ENCODE measurements around the gene SLC30A2. TPM values are rescaled to one million over a fixed set of nuclear protein-coding genes. Genes with fewer than 3 reads are reported as not detected.

Gene SLC30A2
- total and polyA plus RNA-seq, 9 of the 15 experiments (the other 6 are each of a cell fraction or from before 2014, with no cell fraction given): 0.01 to 0.18 (median 0.06) TPM; not detected in 3

DNA sequence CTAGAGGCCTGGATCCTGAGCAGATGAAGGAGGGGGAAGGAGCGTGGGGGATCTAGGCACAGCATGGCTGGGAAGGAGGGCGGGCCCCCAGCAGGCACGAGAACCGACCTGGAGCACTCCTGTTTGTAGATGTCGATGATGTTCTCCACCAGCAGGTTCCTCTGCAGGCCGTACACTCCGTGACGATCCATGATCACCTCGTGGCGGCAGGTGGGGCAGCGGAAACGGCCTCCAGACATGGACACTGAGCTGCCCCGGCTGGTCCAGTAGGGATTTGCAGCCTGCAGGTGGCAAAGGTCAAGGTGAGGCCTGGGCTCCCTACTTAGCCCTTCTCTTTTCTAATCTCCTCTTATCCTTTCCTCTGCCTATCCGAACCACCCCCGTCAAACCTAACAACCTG lies 20.2 kb upstream of the SLC30A2 start (continued):
- TF ChIP-seq DMBX1 (CRISPR knock-in tag; IDR thresholded peaks at IDR 0.05; ENCODE audit: borderline replicate concordance): no peak
- TF ChIP-seq TCF3 (CRISPR knock-in tag; IDR thresholded peaks at IDR 0.05): no peak
- no peak for TF ChIP-seq CHD2 (IDR thresholded peaks at IDR 0.05; ENCODE audit: low read depth, low read length)
- TF ChIP-seq, protein P1, sequence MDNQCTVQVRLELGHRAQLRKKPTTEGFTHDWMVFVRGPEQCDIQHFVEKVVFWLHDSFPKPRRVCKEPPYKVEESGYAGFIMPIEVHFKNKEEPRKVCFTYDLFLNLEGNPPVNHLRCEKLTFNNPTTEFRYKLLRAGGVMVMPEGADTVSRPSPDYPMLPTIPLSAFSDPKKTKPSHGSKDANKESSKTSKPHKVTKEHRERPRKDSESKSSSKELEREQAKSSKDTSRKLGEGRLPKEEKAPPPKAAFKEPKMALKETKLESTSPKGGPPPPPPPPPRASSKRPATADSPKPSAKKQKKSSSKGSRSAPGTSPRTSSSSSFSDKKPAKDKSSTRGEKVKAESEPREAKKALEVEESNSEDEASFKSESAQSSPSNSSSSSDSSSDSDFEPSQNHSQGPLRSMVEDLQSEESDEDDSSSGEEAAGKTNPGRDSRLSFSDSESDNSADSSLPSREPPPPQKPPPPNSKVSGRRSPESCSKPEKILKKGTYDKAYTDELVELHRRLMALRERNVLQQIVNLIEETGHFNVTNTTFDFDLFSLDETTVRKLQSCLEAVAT (IDR thresholded peaks at IDR 0.05): peak in 1 of 2 experiments; percentile 86; a peak in 2 of 4 replicates
- TF ChIP-seq, protein P2, sequence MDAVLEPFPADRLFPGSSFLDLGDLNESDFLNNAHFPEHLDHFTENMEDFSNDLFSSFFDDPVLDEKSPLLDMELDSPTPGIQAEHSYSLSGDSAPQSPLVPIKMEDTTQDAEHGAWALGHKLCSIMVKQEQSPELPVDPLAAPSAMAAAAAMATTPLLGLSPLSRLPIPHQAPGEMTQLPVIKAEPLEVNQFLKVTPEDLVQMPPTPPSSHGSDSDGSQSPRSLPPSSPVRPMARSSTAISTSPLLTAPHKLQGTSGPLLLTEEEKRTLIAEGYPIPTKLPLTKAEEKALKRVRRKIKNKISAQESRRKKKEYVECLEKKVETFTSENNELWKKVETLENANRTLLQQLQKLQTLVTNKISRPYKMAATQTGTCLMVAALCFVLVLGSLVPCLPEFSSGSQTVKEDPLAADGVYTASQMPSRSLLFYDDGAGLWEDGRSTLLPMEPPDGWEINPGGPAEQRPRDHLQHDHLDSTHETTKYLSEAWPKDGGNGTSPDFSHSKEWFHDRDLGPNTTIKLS (IDR thresholded peaks at IDR 0.05; ENCODE audit: borderline replicate concordance, low read depth): no peak
- no peak for TF ChIP-seq ZNF347 (CRISPR knock-in tag; IDR thresholded peaks at IDR 0.05; ENCODE audit: low read depth)
- no peak for TF ChIP-seq ETS2 (tag; IDR thresholded peaks at IDR 0.05; ENCODE audit: borderline replicate concordance, poor library complexity, severe bottlenecking)
- TF ChIP-seq MTA2 (IDR thresholded peaks at IDR 0.05; ENCODE audit: low read depth): no peak

DNA sequence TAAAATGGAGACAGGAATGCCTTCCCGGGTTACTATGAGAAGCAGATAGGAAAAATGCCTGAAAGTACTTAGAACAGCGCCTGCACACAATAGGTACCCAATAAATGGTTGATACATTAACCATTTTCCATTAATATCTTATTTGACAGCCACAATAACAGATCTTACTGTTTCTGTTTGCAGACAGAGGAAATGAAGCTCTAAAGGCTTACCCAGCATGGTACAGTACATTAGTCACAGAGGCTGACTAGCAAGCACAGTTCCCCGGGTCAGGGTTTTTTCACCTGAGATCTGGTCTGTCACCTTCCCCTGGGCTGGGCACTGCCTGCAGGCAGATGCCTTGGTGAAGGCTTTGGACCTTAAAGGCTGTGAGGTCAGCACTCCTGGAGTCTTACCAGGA lies 18.6 kb upstream of the SLC30A2 start:
- Histone ChIP-seq H3K9ac (ENCODE audit: insufficient read depth in 1 of 2, low read depth in 2 of 2, low read length in 2 of 2) (no peak overlapping the region), H3K27ac (ENCODE audit: extremely low read depth, low read depth, low read length) (no peak overlapping the region), H3K9me1 (ENCODE audit: control insufficient read depth, insufficient read depth, low read length) (no peaks in the 10 kb centered on the region), H3K79me2 (ENCODE audit: control insufficient read depth, insufficient read depth, low read length) (no peaks in the 10 kb centered on the region), H3K27me3 (ENCODE audit: control insufficient read depth in 2 of 2, insufficient read depth in 2 of 2, low read length in 2 of 2) (no peaks in the 10 kb centered on the region), H3K9me3 (replicated peaks; ENCODE audit: control insufficient read depth, insufficient read depth, low read depth, low read length) (no peaks in the 10 kb centered on the region), H3K36me3 (ENCODE audit: control insufficient read depth, insufficient read depth, low read length) (no peaks in the 10 kb centered on the region), H3K4me1 (replicated peaks in 1 of 2; ENCODE audit: control insufficient read depth in 2 of 2, insufficient read depth in 2 of 2, low read length in 2 of 2) (peaks cover 51 to 55% of the 10 kb centered on the region in 2 experiments; a peak in 4 of 5 replicates), H3K4me3 (no peak overlapping the region), H3K4me2 (ENCODE audit: insufficient read depth, low read length) (no peak overlapping the region), H2AFZ (ENCODE audit: low read depth, low read length) (no peak overlapping the region), H4K20me1 (replicated peaks; ENCODE audit: control insufficient read depth, insufficient read depth, low read length) (no peaks in the 10 kb centered on the region)
- 71% methylated on average over 3 of the region's 3 CpGs for WGBS (ENCODE audit: insufficient coverage, low coverage, missing lambda C conversion rate)
- in situ Hi-C loops (cut with MboI) (no loop called here), intact Hi-C loops (cut with micrococcal nuclease) (no loop called here)
- DNase-seq (ENCODE audit: extremely low read depth in 1 of 4, low spot score in 3 of 4) (no peak), ATAC-seq (no peak), FAIRE-seq (no peak)
- no TSS peak for BruUV-seq (replicated peaks)
- CTCF ChIA-PET (ENCODE audit: low intra/inter-chr PET ratio): no interaction called here
- TF ChIP-seq RBM22 (IDR thresholded peaks at IDR 0.05; ENCODE audit: low read depth, low read length, poor library complexity, severe bottlenecking) (no peak), CBFA2T2 (conservative IDR thresholded peaks at IDR 0.05) (no peak), BRCA1 (IDR thresholded peaks at IDR 0.05) (no peak), BRCA1 (CRISPR knock-in tag; IDR thresholded peaks at IDR 0.05) (no peak), L3MBTL2 (IDR thresholded peaks at IDR 0.05) (no peak), ZFX (CRISPR knock-in tag; IDR thresholded peaks at IDR 0.05) (no peak), MAFG (tag; conservative IDR thresholded peaks at IDR 0.05) (no peak)
- POLR2A ChIA-PET: interaction anchor here (0.6 to 4.2 kb wide), 4 partner anchors 10 to 169 kb away, joined by 3 to 28 read pairs (median 4); no protein-coding TSS in a partner anchor
